NCI-H510A treated with DMSO at 0.1 percent for 48 hours (cell line): ENCODE measurements around the gene CPE.
A peak's percentile ranks its signal among the peaks of the same experiment; 100 is the strongest.

ENCODE experiments used
- DNase-seq: peaks from one replicate; lab custom pipeline; 2025; lab: John Stamatoyannopoulos, UW

The CPE gene

DNA sequence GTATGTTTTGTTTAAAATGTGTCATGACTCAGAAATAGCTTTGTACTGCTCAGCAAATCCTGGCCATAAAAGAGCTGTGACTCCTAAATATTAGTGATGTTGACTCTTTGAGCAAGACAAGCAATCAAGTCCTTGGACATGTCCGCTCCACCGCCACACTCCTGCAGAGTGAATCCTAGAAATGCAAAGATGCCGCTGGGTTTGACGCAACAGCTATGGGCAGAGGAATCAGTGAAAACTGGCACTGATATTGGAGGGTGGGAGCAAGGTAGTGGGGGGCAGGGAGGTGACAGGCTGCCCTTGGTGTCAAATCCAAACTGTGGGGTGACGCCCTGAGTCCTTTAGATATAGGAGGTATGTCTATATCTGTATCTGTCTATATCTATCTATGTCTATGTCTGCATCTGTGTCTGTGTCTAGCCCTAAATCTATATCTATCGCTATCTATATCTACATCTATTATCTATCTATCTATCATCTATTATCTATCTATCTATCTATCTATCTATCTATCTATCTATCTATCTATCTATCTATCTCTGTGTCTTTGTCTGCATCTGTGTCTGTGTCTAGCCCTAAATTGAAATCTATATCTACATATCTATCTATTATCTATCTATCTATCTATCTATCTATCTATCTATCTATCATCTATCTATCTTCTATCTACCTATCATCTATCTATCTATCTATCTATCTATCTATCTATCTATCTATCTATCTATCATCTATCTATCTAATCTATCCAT is 129.7 kb downstream of the CPE start:
- no peak for DNase-seq

DNA sequence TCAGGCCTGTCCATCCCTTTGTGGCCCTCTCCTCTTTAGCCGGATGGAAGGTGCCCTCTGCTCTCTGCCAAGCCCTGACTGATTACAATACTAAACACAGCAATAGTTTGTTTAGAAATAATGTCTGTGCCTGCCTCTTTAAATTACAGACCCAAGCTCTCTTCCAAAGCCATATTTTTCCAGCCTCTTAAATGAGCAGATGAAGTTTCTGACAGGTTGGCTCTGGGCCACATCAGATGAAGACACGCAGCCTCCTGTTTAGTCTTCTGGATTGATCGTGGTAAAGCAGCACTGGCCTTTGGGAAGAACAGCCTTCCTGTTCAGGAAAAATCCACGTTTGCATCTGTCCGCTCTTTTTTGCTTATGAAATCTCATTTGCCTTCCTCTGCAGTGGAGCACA is 133.6 kb downstream of the CPE start:
- no peak for DNase-seq

GRCh38 chr4:165514739-165515138 is 135.9 kb downstream of the CPE start:
- no peak for DNase-seq

DNA sequence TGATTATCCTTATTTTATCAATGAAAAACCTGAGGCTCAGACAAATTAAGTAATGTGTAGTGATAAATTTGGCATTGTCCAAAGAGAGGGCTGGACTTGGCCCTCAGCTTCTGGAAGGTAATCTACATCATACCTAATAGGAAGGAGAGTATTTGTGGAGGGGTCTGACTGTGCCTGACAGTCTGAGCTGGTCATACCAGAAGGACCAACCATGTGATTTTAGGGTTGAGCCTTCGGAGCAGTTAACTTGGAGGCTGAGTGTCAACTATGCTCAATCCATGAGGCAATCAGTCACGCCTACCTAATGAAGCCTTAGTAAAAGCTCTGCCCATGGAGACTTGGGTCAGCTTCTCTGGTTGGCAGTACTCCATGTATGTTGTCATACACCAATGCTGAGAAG is 136.4 kb downstream of the CPE start:
- no peak for DNase-seq

DNA sequence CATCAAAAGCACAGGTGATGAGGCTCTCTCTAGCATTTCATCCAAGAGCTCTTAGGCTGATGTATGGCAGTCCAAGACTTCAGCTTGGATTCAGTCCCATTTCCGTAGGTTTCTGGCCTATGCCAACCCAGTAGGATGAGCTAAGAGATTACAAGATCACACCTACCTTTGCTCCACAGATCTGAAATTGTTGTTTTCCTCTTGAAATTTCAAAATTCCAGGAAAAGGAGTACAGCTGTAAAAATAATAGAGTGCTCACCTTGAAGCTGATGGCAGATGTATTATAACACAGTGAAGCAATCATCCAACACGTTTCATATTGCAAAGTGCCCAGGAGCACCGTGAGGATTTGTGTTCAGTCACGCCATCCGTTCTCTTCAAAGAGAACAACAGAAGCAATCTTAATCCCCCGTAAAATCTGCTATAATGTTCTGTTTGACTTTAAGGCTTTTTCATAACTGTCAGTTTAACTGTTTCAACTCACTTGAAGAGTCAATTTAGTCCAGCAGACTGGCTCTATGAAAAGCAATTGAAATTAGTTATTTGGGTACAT is 137.5 kb downstream of the CPE start:
- no peak for DNase-seq

DNA sequence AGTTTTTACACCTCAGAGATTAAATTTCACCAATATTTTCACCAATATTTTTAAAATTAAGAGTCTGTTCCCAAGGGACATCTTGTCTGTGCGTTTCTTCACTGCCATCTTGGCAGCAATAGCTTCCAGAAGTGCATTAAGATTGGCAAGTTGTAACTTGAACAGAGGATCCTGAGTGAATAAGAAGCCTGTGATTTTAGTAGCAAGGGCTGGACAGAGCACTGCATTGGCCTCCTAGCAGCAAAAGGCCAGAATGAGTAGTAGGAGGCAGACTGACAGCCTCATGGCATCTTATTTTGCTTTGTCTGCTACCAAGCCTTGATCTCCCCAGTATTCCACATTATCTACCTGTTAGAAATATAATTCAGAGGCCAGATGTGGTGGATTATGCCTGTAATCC is 138.4 kb downstream of the CPE start:
- no peak for DNase-seq

GRCh38 chr4:165518024-165518616 is 139.3 kb downstream of the CPE start:
- DNase-seq: no peak

GRCh38 chr4:165518686-165519085 is 139.9 kb downstream of the CPE start:
- no peak for DNase-seq

DNA sequence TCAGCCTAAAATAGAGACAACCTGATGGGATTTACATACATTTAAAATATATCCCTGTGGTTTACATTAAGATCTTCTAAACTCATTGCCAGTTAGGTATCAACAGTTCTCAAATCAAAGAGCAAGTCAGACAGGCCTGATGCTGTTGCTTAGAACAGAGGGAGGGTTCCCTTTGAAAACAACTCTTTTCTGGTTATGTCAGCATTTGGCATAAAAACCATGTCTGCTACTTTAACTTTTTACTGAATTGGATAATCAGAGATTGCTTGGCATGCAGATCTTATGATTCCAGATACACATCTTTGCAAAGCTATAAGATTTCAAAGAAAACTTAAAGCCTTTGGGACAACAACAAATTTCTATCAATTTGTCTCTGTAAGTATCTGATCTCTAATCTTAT is 140.8 kb downstream of the CPE start:
- DNase-seq: no peak

GRCh38 chr4:165520086-165520485 is 141.3 kb downstream of the CPE start:
- DNase-seq: no peak

GRCh38 chr4:165522050-165522449 is 143.2 kb downstream of the CPE start:
- DNase-seq: no peak

DNA sequence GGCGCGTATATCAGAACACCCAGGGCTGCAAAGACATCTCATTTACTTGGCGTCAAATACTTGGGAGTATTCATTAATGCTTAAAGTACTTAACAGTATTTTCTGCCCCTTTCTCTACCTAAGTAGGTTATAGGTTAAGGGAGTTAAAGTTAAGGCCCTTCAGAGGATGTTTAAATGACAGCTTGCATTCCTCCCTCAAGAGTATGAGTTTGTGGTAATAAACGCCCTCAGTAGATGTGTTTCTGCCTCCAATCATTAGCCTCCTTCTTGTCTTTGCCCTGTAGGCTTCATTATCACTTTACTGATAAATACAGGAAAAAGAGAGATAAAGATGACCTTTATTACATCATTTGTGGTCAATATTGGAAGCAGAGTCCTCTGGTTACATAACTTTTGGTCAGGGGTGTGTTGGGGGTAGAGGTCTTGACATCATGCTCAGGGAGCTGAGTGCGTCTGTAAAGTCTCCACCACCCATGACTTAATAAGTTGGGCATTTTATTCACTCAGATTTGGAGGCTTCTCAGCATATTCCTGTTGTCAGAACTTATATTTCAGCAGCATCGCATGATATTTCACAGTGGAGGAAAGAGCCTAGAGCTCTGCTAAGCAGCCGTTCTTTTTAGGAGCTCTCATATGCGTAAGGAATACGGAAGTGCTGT is 145.9 kb downstream of the CPE start:
- no peak for DNase-seq

GRCh38 chr4:165532976-165533375 is 154.2 kb downstream of the CPE start:
- DNase-seq: no peak

GRCh38 chr4:165537028-165537648 is 158.3 kb downstream of the CPE start:
- DNase-seq: peak; percentile 29

DNA sequence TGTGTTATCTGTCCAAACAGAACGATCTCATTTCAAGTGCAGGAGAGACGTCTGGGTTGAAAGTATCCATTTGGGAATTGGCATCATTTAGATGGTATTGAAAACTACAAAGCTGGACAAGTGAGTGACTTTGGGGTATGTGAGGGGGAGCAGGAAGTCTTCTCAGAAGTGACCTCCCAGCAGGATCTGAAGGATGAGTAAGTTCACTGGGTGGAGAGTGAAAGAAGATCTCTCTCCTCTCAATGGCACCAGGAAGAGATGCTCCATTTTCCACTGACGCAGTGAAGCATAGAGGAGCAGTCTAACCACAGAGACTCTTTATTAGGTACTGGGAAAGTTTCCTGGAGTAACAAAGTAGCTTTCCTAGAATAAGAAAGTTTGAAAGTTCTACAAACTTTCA is 161.0 kb downstream of the CPE start:
- DNase-seq: no peak

DNA sequence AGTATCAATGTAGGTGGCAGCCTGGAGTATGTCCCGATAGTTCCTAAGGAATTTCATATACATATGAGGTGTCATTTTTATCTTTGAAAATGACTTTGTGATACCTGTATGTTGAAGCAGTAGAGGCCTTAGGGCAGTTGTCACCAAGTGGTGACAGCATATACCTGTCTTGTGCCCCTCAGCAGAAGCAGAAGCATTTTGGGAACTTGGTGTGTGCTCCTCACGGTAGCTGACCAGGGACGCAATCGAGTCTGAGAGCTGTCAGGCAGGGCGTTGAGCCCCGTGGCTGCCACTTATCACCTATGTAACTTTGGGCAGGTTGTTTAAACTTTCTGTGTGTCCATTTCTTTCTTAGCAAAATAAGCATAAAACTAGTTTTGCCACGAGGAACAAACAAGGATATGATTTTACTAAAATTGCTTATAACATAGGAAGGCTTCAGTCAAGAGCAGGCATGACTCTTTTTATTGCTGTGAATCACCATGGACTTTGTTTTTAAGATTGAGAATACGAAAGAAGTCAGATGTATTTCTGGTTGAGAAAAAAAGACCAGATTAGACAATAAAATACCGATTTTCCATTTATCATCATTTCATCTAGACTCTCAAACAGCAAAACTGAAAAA is 161.5 kb downstream of the CPE start:
- no peak for DNase-seq

DNA sequence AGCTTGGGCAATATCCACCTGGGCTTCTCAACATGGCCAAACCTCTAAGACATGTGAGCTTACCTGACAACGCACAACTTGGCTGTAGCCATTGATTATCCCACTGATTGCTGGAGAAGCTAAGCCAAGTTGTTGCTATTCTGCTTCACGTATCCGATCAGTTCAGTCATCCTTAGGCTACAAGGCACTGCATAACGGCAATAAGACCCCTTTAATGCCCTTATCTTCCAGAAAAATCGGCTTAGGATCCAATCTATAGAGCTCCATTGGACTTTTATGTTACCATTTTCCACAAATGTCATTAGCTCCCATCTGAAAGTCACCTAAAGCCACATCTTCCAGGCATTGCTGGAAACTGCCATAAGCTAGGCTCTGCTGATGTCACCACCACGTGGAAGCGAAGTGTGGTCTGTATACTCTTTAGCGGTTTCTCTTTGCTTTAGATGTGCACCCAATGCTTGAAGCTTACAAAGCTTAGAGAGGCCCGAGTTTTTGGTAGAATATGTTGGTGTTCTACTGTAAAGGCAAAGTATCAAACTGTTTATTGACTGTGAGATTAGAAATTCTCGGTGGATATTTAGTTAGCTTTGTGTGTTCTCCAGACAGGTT is 163.1 kb downstream of the CPE start:
- DNase-seq: no peak

GRCh38 chr4:165542476-165542875 is 163.7 kb downstream of the CPE start:
- no peak for DNase-seq
